ENCODE data around the gene RSL24D1. TPM values are rescaled to one million over a fixed set of nuclear protein-coding genes. Genes with fewer than 3 reads are reported as not detected.
A peak's percentile ranks its signal among the peaks of the same experiment; 100 is the strongest.

RSL24D1 gene
- total and polyA plus RNA-seq, 2 of the 4 experiments (the other 2 are of a cell fraction) = 36.5 to 36.7 TPM

GRCh38 chr15:55241891-55242290 is 45.1 kb upstream of the RSL24D1 start:
- Histone ChIP-seq H3K9me1 (ENCODE audit: insufficient read depth, low read length) (peaks cover 3% of the 10 kb centered on the region; the same call in 1 of the 2 replicates), H3K36me3 (ENCODE audit: control insufficient read depth, insufficient read depth, low read length) (no peaks in the 10 kb centered on the region), H3K23ac (ENCODE audit: low read depth, low read length) (no peak overlapping the region), H3K9ac (ENCODE audit: low read depth, low read length) (no peak overlapping the region), H3K27ac (ENCODE audit: insufficient read depth, low read length) (no peak overlapping the region), H3K4me1 (ENCODE audit: control insufficient read depth, insufficient read depth, low read length) (peaks cover 2% of the 10 kb centered on the region), H4K8ac (ENCODE audit: low read depth in 2 of 2, low read length in 2 of 2) (no peak overlapping the region), H3K79me1 (ENCODE audit: low read depth in 1 of 2, low read length in 2 of 2) (peaks cover 0 to 6% of the 10 kb centered on the region in 2 experiments; a peak in 2 of 4 replicates), H3K4me2 (ENCODE audit: low read depth, low read length) (no peak overlapping the region), H2AK5ac (ENCODE audit: low read depth, low read length) (no peak overlapping the region), H3K14ac (replicated peaks; ENCODE audit: low read depth, low read length) (no peak overlapping the region), H3K9me3 (ENCODE audit: control insufficient read depth, insufficient read depth, low read length) (no peaks in the 10 kb centered on the region), H2AK9ac (replicated peaks; ENCODE audit: low read depth, low read length, poor library complexity) (no peak overlapping the region), H2BK15ac (ENCODE audit: low read depth, low read length) (no peak overlapping the region), H2BK5ac (ENCODE audit: low read depth, low read length, poor library complexity, severe bottlenecking) (no peak overlapping the region), H3K4me3 (ENCODE audit: insufficient read depth, low read depth, low read length) (no peak overlapping the region), H2AFZ (replicated peaks; ENCODE audit: low read length, poor library complexity) (no peak overlapping the region), H3K27me3 (ENCODE audit: control insufficient read depth, insufficient read depth, low read length) (no peaks in the 10 kb centered on the region), H4K5ac (ENCODE audit: low read depth, low read length) (no peak overlapping the region), H4K91ac (ENCODE audit: insufficient read depth, low read depth, low read length) (no peak overlapping the region), H4K20me1 (ENCODE audit: insufficient read depth, low read length) (no peaks in the 10 kb centered on the region), H2BK20ac (ENCODE audit: low read depth, low read length) (no peak overlapping the region), H3K56ac (ENCODE audit: extremely low read depth, insufficient read depth, low read length) (no peak overlapping the region), H3K18ac (ENCODE audit: low read depth, low read length) (no peak overlapping the region), H2BK120ac (ENCODE audit: low read depth, low read length) (no peak overlapping the region), H3K4ac (ENCODE audit: low read depth, low read length) (no peak overlapping the region)
- TF ChIP-seq USF2 (IDR thresholded peaks at IDR 0.05; ENCODE audit: low read depth, low read length) (no peak), POLR2A (IDR thresholded peaks at IDR 0.05; ENCODE audit: low read depth, low read length) (no peak), CTCF (conservative IDR thresholded peaks at IDR 0.05; ENCODE audit: low read depth, low read length) (no peak), MAFK (IDR thresholded peaks at IDR 0.05; ENCODE audit: low read depth, low read length) (no peak), CEBPB (IDR thresholded peaks at IDR 0.05; ENCODE audit: low read depth, low read length) (no peak), CHD1 (IDR thresholded peaks at IDR 0.05; ENCODE audit: low read depth, low read length) (no peak), NFE2L2 (IDR thresholded peaks at IDR 0.05; ENCODE audit: low read depth, low read length) (no peak), RCOR1 (IDR thresholded peaks at IDR 0.05; ENCODE audit: insufficient replicate concordance, low read length) (no peak), SMC3 (IDR thresholded peaks at IDR 0.05; ENCODE audit: low read depth, low read length) (no peak), ELK1 (IDR thresholded peaks at IDR 0.05; ENCODE audit: borderline replicate concordance, low read depth, low read length) (no peak), RAD21 (IDR thresholded peaks at IDR 0.05; ENCODE audit: low read length) (no peak), MAZ (IDR thresholded peaks at IDR 0.05; ENCODE audit: borderline replicate concordance, low read depth, low read length) (no peak), MXI1 (IDR thresholded peaks at IDR 0.05; ENCODE audit: borderline replicate concordance, low read depth, low read length) (no peak), FOS (IDR thresholded peaks at IDR 0.05; ENCODE audit: low read depth, low read length) (no peak), RFX5 (IDR thresholded peaks at IDR 0.05; ENCODE audit: low read depth, low read length) (no peak)
- WGBS, 2 experiments (ENCODE audit: extremely low coverage in 2 of 2, insufficient read length in 1 of 2) = no CpG with 5 or more reads among the region's 1 CpG
- dilution Hi-C loops (cut with HindIII; ENCODE audit: low sequenced_read_pairs, unreplicated experiment) (no loop called here), in situ Hi-C loops (cut with MboI; ENCODE audit: low sequenced_read_pairs) (no loop called here), intact Hi-C loops (cut with micrococcal nuclease) (no loop called here)
- DNase-seq (peak; percentile 71), ATAC-seq (ENCODE audit: low read depth) (no peak; the same call in 1 of the 2 replicates)
- BruUV-seq (replicated peaks) = no TSS peak
- POLR2A ChIA-PET (ENCODE audit: unreplicated experiment) = no interaction called here
- CTCF ChIA-PET = no interaction called here

Data from IMR-90 (cell line).